PC-9 (cell line): ENCODE data around the gene SCAP. TPM values are rescaled to one million over a fixed set of nuclear protein-coding genes. Genes with fewer than 3 reads are reported as not detected.

Source experiments
- BruUV-seq: library from RNA; stranded (reverse); fragments of 400-500 nt; replicated peaks from 2 replicates; lab custom pipeline; 2021; lab: Mats Ljungman, UMichigan
- CTCF ChIA-PET: fragments of 300-600 bp; sonication (Branson Sonifier 250); formaldehyde crosslinking; loops from one replicate; lab custom pipeline; 2022; ENCODE audit warnings: antibody characterized with exemption; lab: Charles Lee
- POLR2A ChIA-PET: fragments of 300-600 bp; sonication (Branson Sonifier 250); formaldehyde crosslinking; loops from one replicate; lab custom pipeline; 2022; ENCODE audit warnings: antibody characterized with exemption; ENCODE audit not compliant: unreplicated experiment; lab: Charles Lee
- DNase-seq, 2 experiments: peaks; one replicate each; pipeline versions ENCODE4 v3.0.0 to v3.0.0-alpha.2; 2015 to 2022; ENCODE audit warnings: mixed read lengths in 1 of 2
- H2AFZ ChIP-seq: fragments of 200-600 bp; sonication (generic); 2 replicates; pipeline ENCODE4 v1.8.1; 2017; ENCODE audit warnings: antibody characterized with exemption
- H3F3A ChIP-seq: fragments of 200-600 bp; sonication (generic); 2 replicates; pipeline ENCODE4 v1.8.1; 2017; ENCODE audit warnings: antibody characterized with exemption, mild to moderate bottlenecking, low read depth; ENCODE audit not compliant: insufficient read depth
- H3K27ac ChIP-seq: fragments of 200-600 bp; sonication (generic); 2 replicates; pipeline ENCODE4 v1.6.1; 2016; ENCODE audit warnings: mixed run types
- H3K27me3 ChIP-seq: fragments of 200-600 bp; sonication (generic); 2 replicates; pipeline ENCODE4 v1.6.1; 2016; ENCODE audit warnings: low read depth, mixed run types; ENCODE audit not compliant: insufficient read depth
- H3K36me3 ChIP-seq: fragments of 200-600 bp; sonication (generic); 2 replicates; pipeline ENCODE4 v1.6.1; 2016; ENCODE audit warnings: low read depth, mixed run types
- H3K4me1 ChIP-seq: fragments of 200-600 bp; sonication (generic); replicated peaks from 2 replicates; pipeline ENCODE4 v1.6.1; 2016; ENCODE audit warnings: mixed run types; ENCODE audit not compliant: insufficient read depth
- H3K4me2 ChIP-seq: fragments of 200-600 bp; sonication (generic); 2 replicates; pipeline ENCODE4 v1.6.1; 2017; ENCODE audit warnings: mixed run types
- H3K4me3 ChIP-seq: fragments of 200-600 bp; sonication (generic); 2 replicates; pipeline ENCODE4 v1.6.1; 2016; ENCODE audit warnings: mixed run types
- H3K79me2 ChIP-seq: fragments of 200-600 bp; sonication (generic); 2 replicates; pipeline ENCODE4 v1.6.1; 2017; ENCODE audit warnings: low read depth, mixed run types
- H3K9me2 ChIP-seq: fragments of 200-600 bp; sonication (generic); 2 replicates; pipeline ENCODE4 v1.8.1; 2017; ENCODE audit warnings: mild to moderate bottlenecking; ENCODE audit not compliant: insufficient read depth
- H3K9me3 ChIP-seq: fragments of 200-600 bp; sonication (generic); 2 replicates; pipeline ENCODE4 v1.8.1; 2016; ENCODE audit warnings: low read depth; ENCODE audit not compliant: insufficient read depth
- H4K20me1 ChIP-seq: fragments of 200-600 bp; sonication (generic); 2 replicates; pipeline ENCODE4 v1.8.1; 2017; ENCODE audit not compliant: insufficient read depth
- EZH2 ChIP-seq: fragments of 200-600 bp; sonication (generic); IDR thresholded peaks from 2 replicates; pipeline ENCODE4 v1.8.0; 2017; ENCODE audit warnings: antibody characterized with exemption, low read depth
- intact Hi-C: fragments of 100-400 bp; cut with micrococcal nuclease; formaldehyde crosslinking; loops from one replicate; pipeline ENCODE4 v1.10.0; 2022; ENCODE audit not compliant: unreplicated experiment
- total RNA-seq: library from RNA; stranded (reverse); gene quantifications from 2 replicates; pipeline ENCODE4 v1.2.3, GENCODE V29; 2021
- TF ChIP-seq, protein P1 (sequence below): fragments of 200-600 bp; sonication (generic); conservative IDR thresholded peaks from 2 replicates; pipeline ENCODE4 v1.6.1; 2017; ENCODE audit warnings: mixed run types, antibody characterized with exemption, mild to moderate bottlenecking, moderate library complexity

Gene SCAP
- total RNA-seq, 1 experiment from 2014 or later, result 71.5 TPM

DNA sequence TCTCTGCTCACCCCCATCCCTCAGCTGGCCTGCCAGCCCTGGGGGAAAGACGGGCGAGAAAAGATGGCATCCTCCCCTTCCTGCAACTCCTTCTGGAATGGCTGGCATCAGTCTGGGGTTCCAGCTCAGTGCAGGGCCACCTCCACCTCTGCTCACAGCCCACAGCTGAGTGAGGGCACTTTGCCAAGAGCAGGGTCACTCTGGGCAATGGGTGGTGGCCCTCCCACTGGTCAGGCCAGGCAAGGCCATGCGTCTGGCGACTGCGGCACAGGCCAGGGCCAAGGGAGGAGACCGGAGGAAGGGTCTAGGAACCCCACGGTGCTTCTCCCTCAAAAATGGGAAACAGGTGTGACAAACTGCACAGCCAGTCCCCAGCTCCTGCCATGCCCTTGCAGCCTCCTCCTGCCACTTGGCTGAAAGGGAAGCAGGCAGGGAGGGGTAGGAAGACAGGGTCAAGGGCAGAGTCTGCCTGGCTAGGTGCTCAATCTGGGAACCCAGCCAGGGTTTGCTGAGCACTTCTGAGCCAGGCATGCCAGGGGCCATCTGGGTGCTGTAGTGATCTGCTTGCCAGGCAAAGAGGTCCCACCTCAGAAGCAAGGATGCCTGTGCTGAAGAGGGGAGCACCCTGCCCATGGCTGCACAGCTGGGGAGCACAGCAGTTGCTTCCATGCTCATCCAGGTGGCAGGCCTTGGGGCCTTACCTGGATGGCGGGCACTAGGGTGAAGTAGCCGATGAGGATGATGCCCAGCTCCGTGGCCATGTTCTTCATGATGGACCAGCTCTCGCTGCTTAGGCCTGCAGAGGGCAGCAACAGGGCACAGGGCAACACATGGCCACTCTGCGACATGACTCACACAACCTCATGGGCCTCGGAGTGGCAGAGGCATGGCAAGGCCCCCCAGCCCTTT, 53.7 kb downstream of the SCAP start:
- no TSS peak for BruUV-seq
- no peaks in the 10 kb centered on the region for H3K79me2 ChIP-seq
- CTCF ChIA-PET, result interaction anchor here (1.2 to 1.5 kb wide), 2 partner anchors 54 to 100 kb away, joined by 3 to 7 read pairs; partner anchors contain the start of gene SCAP
- DNase-seq, result no peak
- no peaks in the 10 kb centered on the region for H3K4me1 ChIP-seq
- H3K9me2 ChIP-seq, result no peaks in the 10 kb centered on the region
- POLR2A ChIA-PET, result no interaction called here
- H3K36me3 ChIP-seq, result no peaks in the 10 kb centered on the region
- H4K20me1 ChIP-seq, result peaks cover 3% of the 10 kb centered on the region; the same call in 1 of the 2 replicates
- intact Hi-C loops, result loop anchor here (1.0 to 10.0 kb wide), 4 partner anchors 54 to 733 kb away; partner anchors contain the start of gene ELP6
- H3F3A ChIP-seq, result peaks cover 8% of the 10 kb centered on the region
- no peak for TF ChIP-seq EZH2
- TF ChIP-seq, protein P1, sequence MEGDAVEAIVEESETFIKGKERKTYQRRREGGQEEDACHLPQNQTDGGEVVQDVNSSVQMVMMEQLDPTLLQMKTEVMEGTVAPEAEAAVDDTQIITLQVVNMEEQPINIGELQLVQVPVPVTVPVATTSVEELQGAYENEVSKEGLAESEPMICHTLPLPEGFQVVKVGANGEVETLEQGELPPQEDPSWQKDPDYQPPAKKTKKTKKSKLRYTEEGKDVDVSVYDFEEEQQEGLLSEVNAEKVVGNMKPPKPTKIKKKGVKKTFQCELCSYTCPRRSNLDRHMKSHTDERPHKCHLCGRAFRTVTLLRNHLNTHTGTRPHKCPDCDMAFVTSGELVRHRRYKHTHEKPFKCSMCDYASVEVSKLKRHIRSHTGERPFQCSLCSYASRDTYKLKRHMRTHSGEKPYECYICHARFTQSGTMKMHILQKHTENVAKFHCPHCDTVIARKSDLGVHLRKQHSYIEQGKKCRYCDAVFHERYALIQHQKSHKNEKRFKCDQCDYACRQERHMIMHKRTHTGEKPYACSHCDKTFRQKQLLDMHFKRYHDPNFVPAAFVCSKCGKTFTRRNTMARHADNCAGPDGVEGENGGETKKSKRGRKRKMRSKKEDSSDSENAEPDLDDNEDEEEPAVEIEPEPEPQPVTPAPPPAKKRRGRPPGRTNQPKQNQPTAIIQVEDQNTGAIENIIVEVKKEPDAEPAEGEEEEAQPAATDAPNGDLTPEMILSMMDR, result peak; percentile 32; the same call in 1 of the 2 replicates
- no peaks in the 10 kb centered on the region for H3K9me3 ChIP-seq
- H3K27ac ChIP-seq, result no peak overlapping the region
- no peak overlapping the region for H3K4me2 ChIP-seq
- H3K27me3 ChIP-seq, result no peaks in the 10 kb centered on the region
- no peak overlapping the region for H3K4me3 ChIP-seq
- no peak overlapping the region for H2AFZ ChIP-seq

DNA sequence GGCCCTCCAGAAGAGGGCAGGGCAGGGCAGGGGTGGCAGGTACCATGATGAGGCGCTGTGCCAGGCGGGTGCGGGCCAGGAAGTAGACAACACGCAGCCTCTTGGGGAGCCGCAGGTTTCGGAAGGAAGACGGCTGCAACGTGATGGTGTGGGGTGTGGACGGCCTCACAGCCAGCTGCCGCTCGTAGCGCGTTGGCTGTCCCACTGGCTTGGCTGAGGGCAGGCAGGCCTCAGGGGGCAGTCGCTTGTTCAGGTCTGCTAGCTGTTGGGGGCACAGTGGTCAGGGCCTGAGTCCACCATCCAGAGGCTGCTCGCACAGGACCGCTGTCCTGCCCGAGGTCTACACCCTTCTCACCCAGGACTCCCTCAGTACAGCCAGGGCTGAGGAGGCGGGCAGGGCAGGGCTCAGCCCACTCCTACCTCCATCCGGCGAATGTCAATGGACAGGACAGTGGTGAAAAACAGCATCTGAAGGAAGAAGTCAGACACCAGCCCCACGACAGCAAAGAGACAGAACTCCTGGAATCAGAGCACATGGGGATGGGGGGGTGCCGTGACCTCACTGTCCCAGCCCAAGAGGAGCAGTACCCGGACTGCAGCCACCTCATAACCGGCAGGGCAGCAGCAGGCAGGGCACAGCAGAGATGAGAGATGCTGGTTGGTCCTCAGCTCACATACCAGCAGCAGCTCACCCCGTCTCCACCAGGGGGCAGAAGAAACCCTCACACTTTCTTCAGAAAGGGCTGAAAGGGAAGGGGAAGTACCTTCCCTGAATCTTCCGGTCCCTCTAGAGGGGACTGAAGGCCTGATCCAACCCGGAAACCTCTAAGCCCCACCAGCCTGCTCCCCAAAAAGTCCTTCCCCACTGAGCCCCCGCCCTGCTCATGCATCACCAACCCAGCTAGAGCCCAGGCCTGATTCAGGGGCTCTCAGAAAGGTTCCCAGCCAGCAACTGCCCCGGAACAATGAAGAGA, 54.9 kb downstream of the SCAP start:
- H3F3A ChIP-seq, result peaks cover 8% of the 10 kb centered on the region
- intact Hi-C loops, result loop anchor here (1.0 to 10.0 kb wide), 4 partner anchors 56 to 734 kb away; partner anchors contain the start of gene ELP6
- peak; percentile 74 to 84 for DNase-seq
- POLR2A ChIA-PET, result interaction anchor here (0.6 kb wide), 1 partner anchor 284 kb away, joined by 3 read pairs; no protein-coding TSS in a partner anchor
- BruUV-seq, result no TSS peak
- no peak overlapping the region for H3K4me2 ChIP-seq
- CTCF ChIA-PET, result interaction anchor here (0.6 to 1.5 kb wide), 4 partner anchors 55 to 1549 kb away, joined by 3 to 7 read pairs (median 6); partner anchors contain the start of gene SCAP
- no peaks in the 10 kb centered on the region for H3K9me2 ChIP-seq
- H3K27ac ChIP-seq, result no peak overlapping the region
- no peak overlapping the region for H2AFZ ChIP-seq
- no peaks in the 10 kb centered on the region for H3K27me3 ChIP-seq
- H4K20me1 ChIP-seq, result peaks cover 3% of the 10 kb centered on the region; the same call in 1 of the 2 replicates
- TF ChIP-seq EZH2, result no peak
- TF ChIP-seq, protein P1, result peak; percentile 88
- H3K4me1 ChIP-seq, result no peaks in the 10 kb centered on the region
- no peaks in the 10 kb centered on the region for H3K79me2 ChIP-seq
- no peaks in the 10 kb centered on the region for H3K9me3 ChIP-seq
- H3K36me3 ChIP-seq, result no peaks in the 10 kb centered on the region
- no peak overlapping the region for H3K4me3 ChIP-seq

DNA sequence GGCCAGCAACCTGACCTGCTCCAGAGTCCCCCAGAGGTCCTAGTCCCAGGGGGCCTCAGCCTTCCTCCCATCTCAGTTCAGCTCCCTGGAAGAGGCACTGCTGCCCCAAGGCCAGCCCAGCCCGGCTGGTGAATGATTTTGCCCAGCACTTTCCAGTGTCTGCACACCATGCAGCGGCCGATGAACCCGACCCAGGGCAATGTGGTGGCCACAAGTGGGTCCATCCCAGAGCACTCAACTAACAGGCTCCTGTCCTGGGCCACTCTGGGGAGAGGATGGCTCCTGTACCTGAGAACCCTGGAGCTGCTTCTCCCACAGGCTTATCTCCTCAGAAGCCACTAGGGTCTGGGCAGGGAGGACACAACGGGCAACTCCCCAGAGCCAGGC, 55.7 kb downstream of the SCAP start:
- H3K9me2 ChIP-seq, result no peaks in the 10 kb centered on the region
- intact Hi-C loops, result loop anchor here (2.0 to 10.0 kb wide), 2 partner anchors 93 to 735 kb away; partner anchors contain the start of gene ELP6
- H3K4me1 ChIP-seq, result no peaks in the 10 kb centered on the region
- ChIA-PET POLR2A (no interaction called here), CTCF (no interaction called here)
- H4K20me1 ChIP-seq, result peaks cover 3% of the 10 kb centered on the region; the same call in 1 of the 2 replicates
- no peak overlapping the region for H3K4me2 ChIP-seq
- H3K27ac ChIP-seq, result no peak overlapping the region
- H3K36me3 ChIP-seq, result no peaks in the 10 kb centered on the region
- H3K27me3 ChIP-seq, result no peaks in the 10 kb centered on the region
- no peak overlapping the region for H2AFZ ChIP-seq
- no peaks in the 10 kb centered on the region for H3K79me2 ChIP-seq
- DNase-seq, result no peak
- TF ChIP-seq, protein P1, result no peak
- TF ChIP-seq EZH2, result no peak
- no TSS peak for BruUV-seq
- H3F3A ChIP-seq, result peaks cover 8% of the 10 kb centered on the region
- H3K4me3 ChIP-seq, result no peak overlapping the region
- H3K9me3 ChIP-seq, result no peaks in the 10 kb centered on the region
